NCI-H345 treated with DMSO at 0.1 percent for 48 hours (cell line): ENCODE data around the gene HOXA1.

ENCODE experiments used
- DNase-seq: peaks from one replicate; lab custom pipeline; 2025; ENCODE audit not compliant: unreplicated experiment; lab: John Stamatoyannopoulos, UW

The HOXA1 gene

GRCh38 chr7:27095897-27096767 is at the start of gene HOXA1:
HOXA1 (minus strand) TSS chr7:27096000; CDS start chr7:27095912, 88 bp downstream.
- peak; percentile 79 for DNase-seq

GRCh38 chr7:27145165-27145913 is 49.5 kb upstream of the HOXA1 start:
- no peak for DNase-seq

- DNase-seq, result no peak
Measured at GRCh38 chr7:27144781-27145164, 49.0 kb upstream of the HOXA1 start.

DNA sequence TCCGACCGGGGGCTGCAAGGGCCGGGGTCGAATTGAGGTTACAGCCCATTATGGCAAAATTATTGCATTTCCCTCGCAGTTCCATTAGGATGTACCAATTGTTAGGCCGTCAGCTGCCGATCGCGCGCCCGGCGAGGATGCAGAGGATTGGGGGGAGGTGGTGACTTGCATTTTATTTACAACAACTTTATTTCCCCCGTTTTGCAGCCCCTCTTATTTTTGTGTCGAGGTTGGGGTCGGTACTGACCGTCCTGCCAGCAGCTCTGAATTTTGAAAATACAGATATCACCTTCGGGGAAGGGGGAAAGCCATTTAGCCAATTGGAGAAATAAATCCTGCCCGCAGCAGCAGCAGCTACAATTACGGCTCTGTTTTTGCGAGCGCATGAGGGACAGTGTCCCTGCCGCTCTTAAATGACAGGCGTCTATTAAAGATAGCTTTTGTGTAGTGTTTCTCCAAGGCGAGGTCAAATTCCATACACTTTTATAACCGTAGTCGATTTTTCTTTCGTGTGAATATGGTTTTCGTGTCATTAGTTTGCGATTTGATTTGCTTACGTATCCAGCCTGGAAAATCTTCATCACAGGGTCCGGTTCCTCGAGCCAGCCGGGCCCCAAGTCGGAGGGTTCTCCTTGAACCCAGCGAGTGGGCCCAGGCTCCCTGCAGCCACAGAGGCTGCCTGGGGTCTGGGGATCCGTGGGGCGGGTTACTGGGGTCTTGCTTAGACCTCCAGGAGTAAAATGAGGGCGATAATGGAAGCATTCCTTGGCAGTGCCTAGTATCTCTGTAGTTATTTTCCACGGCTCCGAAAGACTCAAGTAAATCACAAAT is 48.4 kb upstream of the HOXA1 start:
- DNase-seq, result no peak

DNA sequence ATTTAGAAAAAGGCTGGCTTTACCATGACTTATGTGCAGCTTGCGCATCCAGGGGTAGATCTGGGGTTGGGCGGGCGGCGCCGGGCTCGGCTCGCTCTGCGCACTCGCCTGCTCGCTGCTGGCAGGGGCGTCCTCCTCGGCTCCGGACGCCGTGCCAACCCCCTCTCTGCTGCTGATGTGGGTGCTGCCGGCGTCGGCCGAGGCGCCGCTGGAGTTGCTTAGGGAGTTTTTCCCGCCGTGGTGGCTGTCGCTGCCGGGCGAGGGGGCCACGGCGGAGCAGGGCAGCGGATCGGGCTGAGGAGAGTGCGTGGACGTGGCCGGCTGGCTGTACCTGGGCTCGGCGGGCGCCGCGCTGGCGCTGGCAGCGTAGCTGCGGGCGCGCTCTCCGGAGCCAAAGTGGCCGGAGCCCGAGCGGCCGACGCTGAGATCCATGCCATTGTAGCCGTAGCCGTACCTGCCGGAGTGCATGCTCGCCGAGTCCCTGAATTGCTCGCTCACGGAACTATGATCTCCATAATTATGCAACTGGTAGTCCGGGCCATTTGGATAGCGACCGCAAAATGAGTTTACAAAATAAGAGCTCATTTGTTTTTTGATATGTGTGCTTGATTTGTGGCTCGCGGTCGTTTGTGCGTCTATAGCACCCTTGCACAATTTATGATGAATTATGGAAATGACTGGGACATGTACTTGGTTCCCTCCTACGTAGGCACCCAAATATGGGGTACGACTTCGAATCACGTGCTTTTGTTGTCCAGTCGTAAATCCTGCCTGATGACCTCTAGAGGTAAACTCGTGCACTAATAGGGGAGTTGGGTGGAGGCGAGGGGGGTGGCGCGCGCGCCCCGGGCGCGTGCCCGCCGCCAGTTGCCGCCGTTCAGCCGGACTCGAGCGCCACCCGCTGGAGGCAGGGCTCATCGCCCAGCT is 47.5 kb upstream of the HOXA1 start, which contains the start of gene HOXA5:
Gene HOXA5 (minus strand): TSS at position 659 of the 927 bp plus-strand sequence. CDS start 74 bp downstream, at position 585.
- no peak for DNase-seq

DNA sequence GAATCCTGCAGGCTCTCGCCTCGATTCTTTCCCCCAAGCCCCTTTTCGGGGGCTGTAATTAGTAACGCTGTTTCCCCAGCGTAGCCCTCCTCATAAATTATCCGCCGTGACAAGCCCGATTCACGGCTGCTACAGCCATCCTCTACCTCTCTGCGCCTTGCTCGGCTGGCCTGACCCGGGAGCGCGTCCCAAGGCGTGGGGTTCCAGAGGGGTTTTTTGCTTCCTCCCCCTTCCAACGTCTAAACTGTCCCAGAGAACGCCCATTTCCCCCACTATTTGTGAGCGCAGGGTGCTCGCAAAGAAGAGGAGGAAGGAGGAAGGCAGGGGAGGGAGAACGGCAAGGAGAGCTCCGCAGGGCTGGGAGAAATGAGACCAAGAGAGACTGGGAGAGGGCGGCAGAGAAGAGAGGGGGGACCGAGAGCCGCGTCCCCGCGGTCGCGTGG is 46.8 kb upstream of the HOXA1 start:
- no peak for DNase-seq

DNA sequence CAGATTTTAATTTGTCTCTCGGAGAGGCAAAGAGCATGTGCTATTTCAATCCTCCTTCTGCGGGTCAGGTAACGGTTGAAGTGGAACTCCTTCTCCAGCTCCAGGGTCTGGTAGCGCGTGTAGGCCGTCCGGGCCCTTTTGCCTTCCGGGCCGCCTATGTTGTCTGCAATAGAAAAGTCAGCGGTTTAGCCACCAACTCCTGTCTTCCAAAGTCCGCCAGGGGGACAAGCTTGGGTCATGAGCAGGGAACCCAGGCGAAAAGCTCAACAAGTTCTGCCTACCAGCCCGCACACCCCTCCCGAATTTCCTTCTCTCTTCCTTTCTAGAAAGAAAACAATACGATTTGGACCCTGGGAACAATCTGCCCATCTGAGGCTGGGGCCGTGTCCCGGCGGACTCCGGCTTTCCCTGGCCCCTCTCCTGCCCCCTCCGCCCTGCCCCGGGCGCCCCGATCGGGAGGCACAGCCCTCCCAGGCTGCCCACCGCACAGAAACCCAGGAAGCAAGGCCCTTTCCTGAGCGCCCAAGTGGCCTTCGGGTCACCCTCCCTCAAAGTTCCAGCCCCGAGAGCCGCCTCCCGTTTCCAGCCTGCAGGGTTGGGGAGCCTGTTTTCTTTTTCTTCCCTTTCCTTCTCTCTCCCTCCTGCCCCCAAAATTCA is 46.3 kb upstream of the HOXA1 start:
- DNase-seq, result no peak

DNA sequence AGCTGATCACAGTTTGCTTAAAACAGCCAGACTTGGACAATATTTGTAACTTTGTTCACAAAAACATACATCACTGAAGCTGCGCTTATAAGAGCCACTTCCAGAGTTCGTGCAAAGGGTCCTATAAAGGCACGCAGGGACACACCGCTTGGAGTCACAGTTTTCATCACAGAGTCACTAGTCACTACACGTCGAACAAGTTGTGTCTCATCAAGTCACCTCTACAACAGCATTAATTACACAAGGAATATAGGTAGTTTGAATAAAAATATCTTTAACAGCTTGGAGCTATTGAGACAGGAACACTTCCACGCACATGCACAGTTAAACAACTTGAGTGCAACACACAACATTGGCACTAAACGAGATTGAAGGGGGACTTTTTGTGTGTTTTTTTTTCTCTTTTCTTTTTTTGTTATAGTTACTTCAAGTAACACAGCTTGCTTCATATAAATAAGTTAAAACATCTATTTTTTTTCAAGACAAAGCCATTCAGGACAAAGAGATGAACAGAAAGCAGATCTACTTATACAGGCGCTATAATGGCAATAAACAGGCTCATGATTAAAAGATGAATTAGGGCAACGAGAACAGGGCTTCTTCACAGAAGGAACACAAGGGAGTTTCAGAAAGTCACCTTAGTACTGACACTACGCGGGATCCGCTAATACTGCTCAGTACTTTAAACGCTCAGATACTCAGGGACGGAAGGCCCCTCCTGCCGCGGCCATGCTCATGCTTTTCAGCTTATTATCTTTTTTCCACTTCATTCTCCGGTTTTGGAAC is 45.5 kb upstream of the HOXA1 start:
- DNase-seq, result no peak

GRCh38 chr7:27140126-27140857 is 44.5 kb upstream of the HOXA1 start:
- no peak for DNase-seq

DNA sequence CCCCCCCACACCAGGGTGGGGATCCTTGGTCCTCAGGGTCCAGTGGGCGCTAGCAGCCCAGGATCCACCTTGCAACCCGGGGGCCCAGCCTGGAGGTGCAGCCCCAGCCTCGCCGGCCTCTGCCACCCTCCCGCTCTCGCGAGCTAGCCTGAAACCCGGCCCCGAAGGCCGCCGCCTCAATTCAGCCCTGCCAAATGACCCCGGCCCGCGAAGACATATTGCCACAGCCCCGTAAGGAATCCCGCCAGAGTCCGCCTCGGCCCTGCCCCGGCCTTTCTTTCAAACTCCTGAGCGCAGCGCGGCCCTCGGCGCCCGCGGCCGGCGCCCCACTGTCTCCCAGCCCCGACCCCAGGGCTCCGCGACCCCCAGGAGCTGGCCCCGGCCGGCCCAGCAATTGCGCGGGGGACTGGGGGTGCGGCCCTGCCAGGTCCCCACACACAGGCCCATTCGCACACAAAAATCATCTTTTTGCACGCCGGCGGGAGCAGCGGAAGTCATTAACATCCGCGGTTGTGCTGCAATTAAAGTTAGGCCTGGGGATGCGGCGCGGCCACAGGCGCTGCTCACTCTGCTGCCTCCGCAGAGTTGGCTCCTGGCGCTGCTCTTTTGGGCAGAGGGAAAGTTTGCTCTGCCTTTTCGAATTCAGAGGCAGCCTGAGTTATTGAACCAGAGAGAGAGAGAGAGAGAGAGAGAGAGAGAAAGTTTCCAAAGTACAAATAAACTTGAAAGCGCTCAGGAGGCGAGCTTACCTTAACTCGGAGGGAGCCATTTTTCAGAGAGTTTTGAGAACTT is 43.7 kb upstream of the HOXA1 start:
- DNase-seq, result no peak

DNA sequence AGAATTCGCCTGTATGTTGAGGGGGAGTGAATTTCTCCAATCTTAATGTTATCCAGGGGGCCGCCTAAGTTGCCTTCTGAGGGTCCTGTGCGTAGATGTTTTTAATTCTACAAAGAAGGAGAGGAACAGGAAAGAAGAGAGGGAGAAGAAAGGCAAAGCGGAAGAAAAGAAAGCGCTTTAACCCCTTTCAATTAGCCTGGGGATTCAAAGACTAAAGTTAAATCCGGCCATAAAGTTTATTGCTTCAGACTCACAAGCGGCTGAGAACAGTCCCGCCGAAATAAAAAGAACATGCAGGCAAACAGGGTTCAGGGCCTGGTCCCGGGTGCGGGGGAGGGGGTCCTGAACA is 43.2 kb upstream of the HOXA1 start:
- DNase-seq, result no peak

- no peak for DNase-seq
Measured at GRCh38 chr7:27138472-27138871, 42.7 kb upstream of the HOXA1 start.

GRCh38 chr7:27137640-27138315 is 42.0 kb upstream of the HOXA1 start:
- DNase-seq, result no peak

GRCh38 chr7:27134392-27134791 is 38.6 kb upstream of the HOXA1 start:
- no peak for DNase-seq

DNA sequence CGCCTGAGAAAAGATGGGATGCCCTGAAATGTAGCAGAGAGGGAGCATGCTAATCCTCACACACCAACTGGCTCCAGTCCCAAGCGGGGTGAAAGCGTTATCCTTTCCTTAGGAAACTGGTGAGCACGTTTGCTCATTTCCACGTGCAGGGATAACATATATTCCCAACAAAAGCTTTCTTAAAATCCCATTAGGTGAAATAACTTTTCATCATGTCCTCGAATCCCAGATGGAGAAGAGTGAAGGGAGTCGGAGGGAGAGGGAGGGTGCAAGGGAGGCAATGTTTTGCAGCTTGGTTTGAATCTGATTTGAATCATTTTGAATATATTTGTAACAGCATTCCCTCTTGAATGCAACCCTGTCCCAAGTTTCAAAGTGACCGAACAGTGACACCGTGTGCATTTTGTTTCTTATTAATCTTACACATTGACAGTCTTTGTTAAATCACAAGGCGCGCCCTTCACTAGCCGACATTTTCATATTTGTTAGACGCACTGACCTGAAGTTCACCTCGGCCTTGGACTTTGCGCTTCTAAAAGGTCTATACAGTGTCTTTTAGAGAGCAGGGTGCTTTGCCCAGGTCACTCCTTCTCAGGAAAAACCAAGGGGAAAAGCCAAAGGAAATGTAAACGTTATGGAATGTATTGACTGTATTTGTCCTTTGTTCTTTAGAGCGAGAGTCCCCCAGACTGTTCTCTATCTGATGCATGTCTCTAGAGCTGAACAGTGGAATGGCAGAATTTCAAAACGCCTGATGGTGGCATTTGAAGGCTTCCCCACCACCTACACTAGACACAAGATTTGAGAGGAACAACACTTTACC is 37.8 kb upstream of the HOXA1 start:
- no peak for DNase-seq

DNA sequence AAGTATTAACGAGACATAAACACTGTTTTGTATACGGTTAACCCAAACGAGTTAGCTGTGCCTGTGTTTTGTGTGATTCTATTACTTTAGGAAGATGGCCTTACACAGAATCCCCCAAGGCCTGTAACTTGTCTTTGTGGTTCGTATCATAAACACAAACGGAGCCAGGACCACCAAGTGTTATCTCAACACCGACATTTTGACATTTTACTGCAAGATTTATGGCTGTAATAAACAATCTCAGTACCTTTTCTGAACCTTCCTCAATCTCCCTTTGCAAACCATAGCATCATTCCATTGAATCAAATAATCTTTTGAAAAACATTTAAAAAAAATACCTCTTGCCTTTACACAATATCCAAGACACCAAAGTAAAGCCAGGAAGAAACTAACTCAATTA is 37.2 kb upstream of the HOXA1 start:
- DNase-seq, result no peak
